OCI-M2 (cell line): Measurements from ENCODE around the gene BEND6.

Experiments
- DNase-seq: peaks from one replicate; lab custom pipeline; 2025; ENCODE audit not compliant: unreplicated experiment; lab: John Stamatoyannopoulos, UW

Gene BEND6, protein sequence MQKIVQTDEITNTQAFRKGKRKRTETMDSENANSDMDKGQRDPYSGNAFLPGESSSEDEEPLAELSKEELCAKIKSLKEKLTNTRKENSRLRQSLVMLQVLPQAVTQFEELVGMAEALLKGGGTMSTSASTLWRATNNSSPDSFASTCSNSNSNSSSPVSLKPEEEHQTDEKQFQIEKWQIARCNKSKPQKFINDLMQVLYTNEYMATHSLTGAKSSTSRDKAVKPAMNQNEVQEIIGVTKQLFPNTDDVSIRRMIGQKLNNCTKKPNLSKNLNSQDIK

DNA sequence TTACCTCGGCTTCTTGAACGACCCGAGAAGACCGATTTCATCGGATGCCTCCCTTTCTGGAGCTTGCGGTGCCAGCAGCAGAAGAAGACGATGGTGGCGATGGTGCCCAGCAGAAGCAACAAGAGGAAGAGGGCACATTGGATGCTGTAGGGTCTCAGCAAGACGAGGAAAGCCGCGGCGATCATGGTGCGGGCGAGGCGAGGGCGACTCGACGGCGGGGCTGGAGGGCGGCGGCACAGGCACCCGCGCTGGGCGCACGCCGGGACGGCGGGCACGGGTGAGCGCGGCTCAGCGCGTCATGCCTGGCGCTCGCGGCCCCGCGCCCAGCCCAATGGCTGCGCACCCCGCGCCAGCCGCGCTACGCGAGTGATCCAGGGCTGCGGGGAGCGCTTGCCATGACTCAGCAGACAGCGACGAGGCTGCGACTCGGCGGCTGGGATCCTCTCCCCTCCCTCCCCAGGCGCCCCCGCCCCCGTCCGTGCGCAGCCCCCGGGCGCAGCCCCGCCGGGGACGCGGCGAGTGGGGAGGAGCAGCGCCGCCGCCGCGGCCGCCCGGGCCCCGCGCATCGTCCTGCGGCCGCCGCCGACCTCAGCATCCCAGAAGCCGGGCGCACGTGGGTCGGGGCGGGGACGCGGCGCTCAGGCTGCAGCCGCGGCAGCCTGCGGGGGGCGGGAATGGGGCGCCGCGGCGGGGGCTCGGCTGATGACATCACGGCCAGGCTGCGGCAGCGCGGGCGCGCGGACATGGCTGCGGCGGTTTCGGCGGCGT is at the start of gene BEND6:
Gene BEND6, plus strand, starts transcription at position 705 of the 768 bp plus-strand sequence. CDS start 26,704 bp downstream, outside the sequence.
- DNase-seq, result no peak

DNA sequence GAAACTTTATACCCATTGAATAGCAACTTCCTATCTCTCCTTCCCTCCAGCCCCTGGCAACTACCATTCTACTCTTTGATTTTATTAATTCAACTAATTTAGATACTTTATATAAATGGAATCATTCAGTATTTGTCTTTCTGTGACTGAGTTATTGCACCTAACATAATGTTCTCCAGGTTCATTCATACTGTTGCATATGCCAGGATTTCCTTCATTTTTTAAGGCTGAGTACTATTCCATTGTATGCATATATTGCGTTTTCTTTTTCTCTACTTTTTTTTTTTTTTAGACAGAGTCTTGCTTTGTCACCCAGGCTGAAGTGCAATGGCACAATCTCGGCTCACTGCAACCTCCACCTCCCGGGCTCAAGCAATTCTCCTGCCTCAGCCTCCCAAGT is 49.5 kb upstream of the BEND6 start:
- no peak for DNase-seq

DNA sequence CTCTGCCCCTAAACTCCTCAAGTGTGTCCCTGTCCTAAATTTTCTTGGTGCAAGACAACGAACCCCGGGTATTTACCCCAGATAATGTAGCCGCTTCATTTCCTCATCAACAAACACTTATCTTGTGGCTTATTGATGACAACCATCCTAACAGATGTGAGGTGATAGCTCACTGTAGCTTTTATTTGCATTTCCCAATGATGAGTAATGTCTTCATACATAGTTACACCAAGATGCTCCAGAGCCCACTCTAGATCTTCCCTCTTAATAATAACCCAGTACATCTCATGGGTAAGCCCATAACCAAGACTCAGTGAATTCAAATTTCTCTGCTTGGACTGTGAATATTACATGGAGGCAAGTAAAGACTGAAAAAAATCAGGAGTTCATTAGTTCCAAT is 48.2 kb upstream of the BEND6 start:
- DNase-seq, result no peak

DNA sequence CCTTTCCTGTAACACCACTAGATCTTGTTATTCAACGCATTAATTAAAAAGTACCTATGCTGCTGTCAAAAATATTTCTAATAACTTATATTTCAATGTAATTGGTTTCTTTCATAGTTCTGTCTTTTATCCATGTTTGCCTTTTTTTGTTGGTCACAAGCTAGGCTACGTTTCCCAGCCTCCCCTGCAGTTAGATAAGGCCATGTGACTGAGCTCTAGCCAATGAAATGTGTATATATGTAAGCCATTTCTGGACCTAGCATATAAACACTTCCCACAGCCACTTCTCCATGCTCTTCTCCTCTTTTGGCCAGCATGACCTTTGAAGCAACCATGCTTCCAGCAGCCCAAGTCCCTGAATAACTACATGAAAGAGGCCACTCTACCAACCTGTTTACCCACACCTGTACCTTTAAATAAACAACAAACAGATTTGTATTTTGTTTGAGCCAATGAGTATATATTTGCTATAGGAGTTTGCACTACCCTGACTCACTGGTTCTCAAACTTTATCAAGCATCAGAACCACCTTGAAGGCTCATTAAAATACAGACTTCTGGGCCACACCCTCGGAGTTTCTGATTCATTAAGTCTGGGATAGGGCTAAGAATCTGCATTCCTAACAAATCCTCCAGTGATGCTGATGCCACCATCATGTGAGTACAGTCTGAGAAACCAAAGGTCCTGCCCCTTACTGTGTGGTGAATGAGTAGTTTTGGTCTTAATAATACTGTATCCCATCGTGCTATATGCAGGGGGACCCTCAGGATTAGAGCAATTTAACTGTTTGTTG is 45.6 kb upstream of the BEND6 start:
- DNase-seq, result no peak

DNA sequence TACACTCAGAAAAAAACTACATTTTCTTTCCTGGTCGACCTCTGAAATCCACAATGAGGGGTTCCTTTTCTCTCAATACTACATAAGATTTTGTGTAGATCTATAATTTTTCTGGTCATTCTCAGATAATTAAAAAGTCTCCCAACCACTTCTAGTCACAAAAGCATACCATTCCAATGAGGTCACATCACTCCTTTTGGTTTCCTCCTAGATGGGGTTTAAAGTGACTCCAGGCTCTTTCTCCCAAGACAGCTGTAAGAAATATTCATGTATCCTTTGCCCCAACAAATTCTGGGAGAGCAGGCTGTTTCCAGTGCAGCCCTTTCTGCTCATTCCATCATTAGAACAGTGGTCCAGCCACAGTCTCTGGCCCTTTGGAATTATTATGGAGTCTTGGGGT is 43.1 kb upstream of the BEND6 start:
- no peak for DNase-seq

DNA sequence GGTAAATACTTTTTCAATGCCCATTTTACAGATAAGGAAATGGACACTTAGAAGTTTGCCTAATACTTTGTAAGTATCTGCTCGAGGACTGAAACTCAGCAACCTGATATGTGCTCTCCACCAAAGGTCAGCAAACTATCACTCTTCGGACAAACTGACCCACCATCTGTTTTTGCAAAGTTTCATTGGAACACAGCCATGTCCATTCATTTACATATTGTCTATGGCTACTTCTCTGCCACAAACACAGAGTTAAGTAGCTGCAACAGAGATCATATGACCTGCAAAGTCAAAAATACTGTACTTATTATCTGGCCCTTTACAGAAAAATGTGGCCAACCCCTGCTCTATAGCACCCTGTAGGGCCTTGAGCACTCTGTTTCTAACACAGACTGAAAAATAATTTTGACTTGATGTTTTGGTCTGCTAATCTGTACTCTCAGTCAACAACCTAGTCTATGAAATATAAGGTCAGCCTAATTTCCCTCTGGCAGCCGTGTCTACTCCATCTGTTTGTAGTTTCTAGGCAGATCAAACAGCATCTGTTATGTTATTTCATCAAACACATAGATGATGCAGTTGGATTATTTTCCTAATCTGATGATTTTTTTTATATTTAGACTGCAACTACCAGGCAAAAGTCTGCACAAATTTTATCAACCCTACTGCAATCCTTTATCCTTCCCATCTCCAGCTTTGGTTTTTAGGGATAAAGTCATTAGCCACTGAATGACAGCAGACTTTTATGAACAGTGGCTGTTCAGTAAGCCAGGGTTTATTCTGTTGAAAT is 41.4 kb upstream of the BEND6 start:
- no peak for DNase-seq

DNA sequence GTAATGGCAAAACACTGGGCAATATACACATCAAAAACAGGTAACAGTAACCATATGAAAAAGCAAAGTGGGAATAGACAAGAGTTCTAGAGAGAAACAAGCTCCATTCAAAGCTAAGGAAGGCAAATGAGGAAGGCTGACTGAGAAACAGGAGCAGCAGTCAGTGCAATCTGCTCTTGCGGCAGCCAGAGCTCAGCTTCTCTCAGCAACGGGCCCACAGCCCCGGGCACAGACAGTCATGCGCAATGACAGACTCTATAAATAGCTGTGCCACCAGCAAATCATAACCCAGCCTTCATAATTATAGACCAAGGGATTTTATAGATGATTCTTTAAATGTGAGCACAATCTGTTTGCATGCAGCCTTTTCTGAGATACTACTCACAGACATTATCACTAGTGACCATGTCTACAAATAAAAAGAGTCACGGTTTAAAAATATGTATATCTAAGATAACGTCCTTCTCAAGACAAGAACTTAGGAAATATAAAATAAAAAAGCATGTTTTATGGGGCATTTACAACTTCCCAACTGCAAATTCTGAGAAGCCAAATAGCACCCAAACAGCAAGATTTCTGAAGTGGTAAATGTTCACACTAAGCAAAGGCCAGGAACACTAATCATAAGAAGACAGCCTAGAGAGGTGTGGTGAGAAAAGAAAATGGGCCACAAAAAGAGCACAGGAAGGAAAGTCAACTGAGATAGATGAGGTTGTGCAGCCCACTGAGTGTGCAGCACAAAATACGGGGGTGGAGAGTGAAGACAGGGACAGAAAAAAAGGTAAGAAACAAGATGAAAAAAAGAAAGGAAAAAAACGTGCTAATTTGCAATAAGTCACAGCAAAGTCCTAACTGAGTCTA is 39.9 kb upstream of the BEND6 start:
- DNase-seq, result no peak

DNA sequence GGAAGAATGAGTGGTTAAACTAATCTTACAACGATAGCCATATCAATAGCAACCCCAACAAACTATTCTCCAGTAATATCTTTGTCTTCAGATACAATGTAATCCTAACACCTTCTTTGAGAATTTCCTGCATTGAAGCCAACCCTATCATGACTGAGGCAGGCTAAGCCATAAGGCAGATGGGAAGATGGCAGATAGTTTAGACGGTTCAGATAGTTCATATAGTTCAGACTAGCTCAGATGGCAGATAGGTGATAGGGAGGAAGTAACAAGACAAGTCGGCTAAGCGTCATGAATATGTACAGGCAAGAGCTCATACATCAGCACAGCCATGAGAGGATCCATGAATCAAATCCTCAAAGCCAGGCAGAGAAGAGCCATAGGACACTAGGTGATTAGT is 39.1 kb upstream of the BEND6 start:
- no peak for DNase-seq

DNA sequence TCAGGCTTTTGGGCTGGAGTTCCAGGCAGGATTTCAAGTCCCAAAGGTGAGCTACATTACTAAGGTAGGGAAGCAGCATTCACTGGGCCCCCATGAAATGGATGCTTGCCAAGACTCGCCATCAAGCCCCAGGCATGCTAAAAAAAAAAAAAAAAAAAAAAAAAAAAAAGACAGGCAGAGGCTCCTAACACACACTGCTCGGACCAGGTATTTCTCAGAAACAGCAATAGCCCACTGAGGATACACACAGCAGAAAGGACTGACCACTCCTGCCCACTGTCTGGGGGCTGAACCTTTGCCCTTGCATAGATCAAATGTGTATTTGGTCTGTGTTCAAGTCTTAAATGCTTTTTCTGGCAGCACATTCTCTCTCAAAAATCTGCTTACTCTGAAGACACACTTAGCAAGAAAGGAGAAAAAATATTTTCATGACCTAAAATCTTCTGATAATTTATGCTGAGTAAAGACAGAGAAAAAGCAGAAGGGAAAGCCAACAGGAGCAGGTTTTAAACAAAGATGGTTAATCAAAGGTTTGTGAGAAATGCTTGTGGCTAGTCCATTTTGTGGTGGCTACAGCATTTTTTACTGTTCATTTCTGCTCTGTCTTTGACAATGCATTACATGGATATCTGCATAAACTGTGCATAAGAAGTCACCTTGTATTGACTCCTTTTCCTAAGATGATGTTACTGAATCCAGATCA is 37.9 kb upstream of the BEND6 start:
- DNase-seq, result no peak

DNA sequence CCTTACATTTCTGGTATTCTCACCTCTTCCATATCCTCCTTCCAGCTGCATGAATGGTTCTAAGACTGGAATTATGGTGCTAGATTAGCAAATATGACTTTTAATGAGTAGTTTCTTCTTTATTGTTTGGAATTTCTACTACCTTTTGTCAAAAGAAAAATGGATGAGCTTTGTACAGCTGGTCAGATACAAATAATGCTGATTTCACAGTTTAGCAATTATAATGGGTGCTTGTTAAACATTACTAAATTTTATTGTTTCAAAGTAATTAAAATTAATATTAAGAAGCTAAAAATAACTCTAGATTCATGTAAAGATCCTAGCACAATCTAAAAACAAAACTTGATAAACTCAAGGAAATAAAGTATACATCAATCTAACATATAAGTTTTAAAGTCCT is 32.3 kb upstream of the BEND6 start:
- no peak for DNase-seq

DNA sequence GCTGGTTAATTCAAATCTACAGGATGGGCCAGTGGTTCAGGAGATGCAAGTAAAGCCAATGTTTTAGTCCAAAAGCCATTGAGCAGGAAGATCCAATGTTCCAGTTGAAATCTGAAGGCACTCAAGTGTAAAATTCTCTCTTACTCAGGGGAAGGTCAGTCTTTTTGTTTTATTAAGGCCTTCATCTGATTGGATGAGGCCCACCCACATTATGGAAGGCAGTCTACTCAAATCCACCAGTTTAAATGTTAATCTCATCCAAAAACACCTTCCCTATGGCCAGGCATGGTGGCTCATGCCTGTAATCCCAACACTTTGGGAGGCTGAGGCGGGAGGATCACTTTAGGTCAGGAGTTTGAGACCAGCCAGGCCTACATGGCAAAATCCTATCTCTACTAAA is 31.3 kb upstream of the BEND6 start:
- no peak for DNase-seq

DNA sequence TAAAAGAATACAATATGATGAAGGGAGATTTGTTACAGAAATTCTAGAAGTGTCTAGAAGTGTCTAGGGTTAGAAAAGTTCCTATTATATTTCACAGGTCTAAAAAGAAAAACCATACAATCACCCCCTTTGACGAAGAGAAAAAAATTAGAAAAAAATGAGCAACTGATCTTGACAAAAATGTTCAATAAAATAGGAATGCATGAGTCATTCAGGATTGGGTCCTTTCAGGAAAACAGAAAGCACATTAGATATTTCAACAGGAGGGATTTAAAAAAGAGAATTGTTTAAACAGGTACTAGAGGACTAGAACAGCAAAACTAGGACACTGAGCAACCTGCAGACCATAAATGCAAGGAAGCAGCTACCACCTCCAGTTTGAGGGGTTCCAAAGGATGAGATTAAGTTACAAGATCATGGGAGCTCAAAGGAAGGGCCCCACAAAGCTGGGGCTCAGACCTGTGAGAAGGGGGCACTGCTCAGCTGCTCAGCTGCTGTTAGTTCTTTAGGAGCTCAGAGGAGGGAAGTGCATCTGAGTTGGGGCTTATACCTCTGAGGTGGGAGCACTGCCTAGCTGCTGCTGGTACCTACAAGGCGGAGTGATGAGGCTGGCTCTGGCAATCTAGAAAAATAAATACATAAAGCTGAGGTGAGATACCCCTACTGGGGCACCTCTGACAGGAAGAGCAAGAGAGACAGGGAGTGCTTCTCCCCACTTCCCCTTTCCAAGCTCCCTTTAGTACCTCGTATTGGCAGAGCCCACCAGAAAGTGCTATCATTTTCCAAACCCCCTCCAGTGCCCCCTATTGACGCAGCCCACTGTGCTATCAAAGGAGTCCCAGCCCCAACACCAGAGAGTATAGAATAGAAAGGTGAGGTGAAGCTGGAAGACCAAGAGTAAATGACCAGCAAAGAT is 27.1 kb upstream of the BEND6 start:
- no peak for DNase-seq

DNA sequence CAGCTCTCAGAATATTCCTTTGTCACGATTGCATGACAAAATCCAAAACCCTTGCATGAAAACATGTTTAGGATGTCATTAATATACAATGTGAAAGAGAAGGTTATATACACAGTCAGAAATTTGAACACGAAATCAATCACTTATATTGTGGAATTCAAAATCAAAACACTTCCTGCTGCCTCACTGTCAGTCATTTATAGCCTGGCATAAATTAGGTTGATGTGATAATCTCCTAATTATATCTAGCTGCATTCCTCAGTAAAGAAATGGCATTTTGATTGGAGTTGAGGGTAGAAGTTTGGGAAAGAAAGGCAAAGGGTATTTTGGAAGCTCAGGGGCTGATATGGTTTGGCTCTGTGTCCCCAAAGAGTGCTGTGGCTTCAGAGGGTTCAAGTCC is 24.1 kb upstream of the BEND6 start:
- no peak for DNase-seq

DNA sequence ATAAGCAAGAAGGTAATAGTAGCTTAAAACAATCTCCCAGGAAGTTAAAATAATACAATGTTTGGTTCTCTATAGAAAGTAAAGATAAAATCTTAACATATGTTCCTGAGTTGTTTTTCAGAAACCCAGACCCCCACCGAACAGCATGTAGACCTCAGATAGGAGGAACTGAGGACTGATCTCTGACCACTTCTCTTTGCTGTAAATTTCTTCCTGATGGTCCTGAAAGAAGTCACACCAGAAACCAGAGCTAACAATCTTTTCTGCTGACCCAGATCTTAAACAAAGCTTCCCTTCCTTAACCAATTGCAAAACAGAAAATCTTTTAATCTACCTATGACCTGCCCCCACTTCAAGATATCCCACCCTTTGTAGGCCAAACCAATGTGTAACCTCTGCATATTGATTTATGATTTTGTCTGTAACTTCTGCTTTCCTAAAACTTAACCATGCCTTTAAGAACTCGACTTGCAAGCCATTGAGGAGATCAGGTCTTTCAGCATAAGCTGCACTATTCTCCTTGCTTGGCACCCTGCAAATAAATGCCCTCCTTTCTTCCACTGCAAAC is 21.9 kb upstream of the BEND6 start:
- no peak for DNase-seq

DNA sequence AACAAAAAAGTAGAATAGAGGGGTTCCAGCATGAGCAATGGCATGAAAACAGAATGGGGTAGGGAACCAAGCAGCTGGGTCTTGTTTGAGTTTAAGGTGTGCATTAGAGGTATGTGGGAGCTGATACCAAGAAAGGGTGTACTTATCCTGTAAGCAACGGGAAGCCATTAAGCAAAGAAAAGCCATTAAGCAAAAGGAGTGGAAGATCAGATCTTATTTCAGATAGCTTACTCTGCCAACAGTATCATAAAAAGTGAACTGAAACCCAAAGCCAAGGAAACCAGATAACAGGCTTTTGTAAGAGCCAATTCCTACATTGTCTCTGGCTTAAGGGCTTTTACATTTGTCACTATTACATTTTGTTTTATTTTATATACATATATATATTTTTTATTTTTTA is 21.3 kb upstream of the BEND6 start:
- no peak for DNase-seq

DNA sequence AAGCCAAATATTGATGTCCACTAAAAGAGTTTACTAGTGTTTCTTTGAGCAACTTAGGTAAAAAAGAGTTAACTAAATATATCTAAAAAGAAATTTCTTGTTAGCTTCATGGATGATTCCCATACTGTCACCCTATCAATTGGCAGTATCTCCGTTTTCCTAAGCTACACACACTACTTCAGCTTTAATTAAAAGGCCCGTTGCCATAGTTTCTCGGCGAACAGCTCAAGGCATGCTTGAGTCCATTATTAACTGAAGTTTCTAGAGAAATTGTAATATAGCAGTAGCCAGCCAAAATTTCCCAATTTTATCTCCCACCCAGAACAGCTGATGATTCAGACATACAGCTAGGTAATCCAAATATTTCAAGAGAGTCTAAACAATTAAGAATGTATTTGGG is 20.0 kb upstream of the BEND6 start:
- DNase-seq, result no peak

DNA sequence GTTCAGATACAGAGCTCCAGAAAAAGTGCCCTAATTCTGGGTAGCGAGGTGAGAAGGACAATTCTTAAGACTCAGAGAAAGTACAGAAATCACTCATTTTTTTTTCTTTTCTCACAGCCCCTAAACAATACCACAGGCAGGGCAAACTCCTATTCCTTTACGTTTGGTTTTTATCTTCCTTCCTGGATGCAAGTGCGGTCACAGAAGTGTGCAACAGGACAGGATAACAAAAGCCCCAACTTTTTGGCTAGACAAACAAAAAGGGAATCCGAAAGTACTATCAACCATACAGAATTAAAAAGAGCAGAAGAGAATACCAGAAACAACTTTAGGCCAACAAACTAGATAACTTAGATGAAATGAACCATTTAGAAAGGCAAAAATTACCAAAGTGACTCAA is 18.4 kb upstream of the BEND6 start:
- DNase-seq, result no peak

DNA sequence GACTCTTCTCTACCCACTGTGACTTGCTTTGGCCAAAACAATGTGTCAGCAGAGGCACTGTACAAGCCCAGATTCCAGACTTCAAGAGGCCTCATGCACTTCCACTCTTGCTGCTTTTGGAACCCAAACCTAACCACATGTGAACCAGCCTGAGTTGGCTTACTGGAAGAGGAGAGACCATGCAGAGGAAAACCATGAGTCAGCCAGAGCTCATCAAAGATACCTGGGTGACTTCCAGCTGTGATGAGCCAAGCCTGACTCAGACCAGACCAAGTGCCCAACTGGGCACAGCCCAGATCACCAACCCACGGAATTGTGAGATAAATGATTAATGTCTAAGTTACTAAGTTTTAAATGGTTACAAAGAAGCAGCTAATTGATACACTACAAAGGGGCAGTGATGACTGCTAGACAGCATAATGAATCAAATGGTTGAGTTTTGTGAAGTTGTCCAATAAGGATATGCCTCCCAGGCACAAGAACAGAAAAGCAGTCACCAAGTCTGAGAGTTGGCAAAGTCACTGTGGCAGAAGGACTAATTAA is 16.2 kb upstream of the BEND6 start:
- no peak for DNase-seq
